Sigmoid colon (tissue), 7 donors: ENCODE data around the gene TSPAN5. TPM values are rescaled to one million over a fixed set of nuclear protein-coding genes. Genes with fewer than 3 reads are reported as not detected.

Experiments used
- DNase-seq: peaks from one replicate; pipeline ENCODE4 v3.0.0-alpha.2; 2019
- H3K27ac ChIP-seq, 4 donors: fragments of 200-600 bp; sonication (generic); one replicate each; pipeline ENCODE4 v1.5.1; 2016 to 2019; ENCODE audit warnings: mild to moderate bottlenecking in 1 of 4
- H3K27me3 ChIP-seq, 3 donors: fragments of 200-600 bp; sonication (generic); one replicate each; pipeline ENCODE4 v1.5.1; 2019; ENCODE audit warnings: mild to moderate bottlenecking in 1 of 3
- H3K36me3 ChIP-seq, 4 donors: fragments of 200-600 bp; sonication (generic); one replicate each; pipeline ENCODE4 v1.5.1; 2016 to 2019
- H3K4me1 ChIP-seq, 4 donors: fragments of 200-600 bp; sonication (generic); one replicate each; pipeline ENCODE4 v1.5.1; 2017 to 2019
- H3K4me3 ChIP-seq, 4 donors: fragments of 200-600 bp; sonication (generic); one replicate each; pipeline ENCODE4 v1.5.1; 2017 to 2019; ENCODE audit warnings: mild to moderate bottlenecking in 2 of 4, moderate library complexity in 1 of 4
- H3K9me3 ChIP-seq, 4 donors: fragments of 200-600 bp in 3 of 4; sonication (generic) in 3 of 4; one replicate each; pipeline versions ENCODE4 v1.5.1 to v1.6.1; 2013 to 2019
- EP300 ChIP-seq, 4 donors: sonication (generic); formaldehyde crosslinking; IDR thresholded peaks; one replicate each; pipeline ENCODE4 v1.6.1; 2017; ENCODE audit warnings: antibody characterized with exemption in 4 of 4
- POLR2A ChIP-seq, 2 donors: fragments of 450-650 bp; IDR thresholded peaks; one replicate each; pipeline ENCODE4 v1.6.1; 2016; ENCODE audit warnings: antibody characterized with exemption in 2 of 2, mild to moderate bottlenecking in 2 of 2, moderate library complexity in 2 of 2
- POLR2AphosphoS5 ChIP-seq, 4 donors: sonication (generic); formaldehyde crosslinking; IDR thresholded peaks; one replicate each; pipeline ENCODE4 v1.6.1; 2017; ENCODE audit warnings: antibody characterized with exemption in 4 of 4
- WGBS, 2 donors: extraction: QIAGEN DNeasy Blood & Tissue Kit; methylation state at CpG; one replicate each; pipeline ENCODE4 v1.1.7; 2013; 5-methylcytosine and 5-hydroxymethylcytosine counted together
- intact Hi-C: fragments of 100-400 bp; cut with DNase I; formaldehyde crosslinking; loops from one replicate; pipeline ENCODE4 v1.15.1; 2023
- polyA plus RNA-seq, 3 donors: library from polyadenylated mRNA; stranded (reverse); fragments of 200-250 nt; gene quantifications; one replicate each; pipeline ENCODE4 v1.2.3, GENCODE V29; 2013
- total RNA-seq, 4 donors: library from RNA; depleted of rRNA; stranded (reverse); fragments of >200 nt; gene quantifications; one replicate each; pipeline ENCODE4 v1.1.0, GENCODE V29; 2016
- TF ChIP-seq, protein P1 (sequence below), 4 experiments: fragments of 450-650 bp in 3 of 4; fragments of 200-600 bp in 1 of 4; IDR thresholded peaks; one replicate each; pipeline ENCODE4 v1.5.1; 2016 to 2019; ENCODE audit warnings: antibody characterized with exemption in 4 of 4, mild to moderate bottlenecking in 3 of 4, moderate library complexity in 2 of 4
- donor health status: healthy with polysubstance abuse.
- donor health status: Bipolar disorder and iron deficiency.
- donor health status: healthy.

The TSPAN5 gene
- total and polyA plus RNA-seq, 7 donors, result 1.2 to 18.6 (median 11.2) TPM

- H3K27me3 ChIP-seq, result no peaks in the 10 kb centered on the region
- H3K4me1 ChIP-seq, result peaks cover 0 to 17% (median 8%) of the 10 kb centered on the region in 4 donors
- DNase-seq, result no peak
- TF ChIP-seq POLR2A (IDR thresholded peaks at IDR 0.05) (no peak), EP300 (IDR thresholded peaks at IDR 0.05) (no peak), POLR2AphosphoS5 (IDR thresholded peaks at IDR 0.05) (no peak)
- TF ChIP-seq, protein P1, sequence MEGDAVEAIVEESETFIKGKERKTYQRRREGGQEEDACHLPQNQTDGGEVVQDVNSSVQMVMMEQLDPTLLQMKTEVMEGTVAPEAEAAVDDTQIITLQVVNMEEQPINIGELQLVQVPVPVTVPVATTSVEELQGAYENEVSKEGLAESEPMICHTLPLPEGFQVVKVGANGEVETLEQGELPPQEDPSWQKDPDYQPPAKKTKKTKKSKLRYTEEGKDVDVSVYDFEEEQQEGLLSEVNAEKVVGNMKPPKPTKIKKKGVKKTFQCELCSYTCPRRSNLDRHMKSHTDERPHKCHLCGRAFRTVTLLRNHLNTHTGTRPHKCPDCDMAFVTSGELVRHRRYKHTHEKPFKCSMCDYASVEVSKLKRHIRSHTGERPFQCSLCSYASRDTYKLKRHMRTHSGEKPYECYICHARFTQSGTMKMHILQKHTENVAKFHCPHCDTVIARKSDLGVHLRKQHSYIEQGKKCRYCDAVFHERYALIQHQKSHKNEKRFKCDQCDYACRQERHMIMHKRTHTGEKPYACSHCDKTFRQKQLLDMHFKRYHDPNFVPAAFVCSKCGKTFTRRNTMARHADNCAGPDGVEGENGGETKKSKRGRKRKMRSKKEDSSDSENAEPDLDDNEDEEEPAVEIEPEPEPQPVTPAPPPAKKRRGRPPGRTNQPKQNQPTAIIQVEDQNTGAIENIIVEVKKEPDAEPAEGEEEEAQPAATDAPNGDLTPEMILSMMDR (IDR thresholded peaks at IDR 0.05), result no peak
- no peak overlapping the region for H3K4me3 ChIP-seq
- H3K36me3 ChIP-seq, result no peaks in the 10 kb centered on the region
- 94 to 97% methylated on average over 3 of the region's 3 CpGs for WGBS, 2 donors
- no peak overlapping the region for H3K27ac ChIP-seq
- intact Hi-C loops, result no loop called here
- no peaks in the 10 kb centered on the region for H3K9me3 ChIP-seq
Measured at GRCh38 chr4:98646422-98646821, 12.0 kb downstream of the TSPAN5 start.

DNA sequence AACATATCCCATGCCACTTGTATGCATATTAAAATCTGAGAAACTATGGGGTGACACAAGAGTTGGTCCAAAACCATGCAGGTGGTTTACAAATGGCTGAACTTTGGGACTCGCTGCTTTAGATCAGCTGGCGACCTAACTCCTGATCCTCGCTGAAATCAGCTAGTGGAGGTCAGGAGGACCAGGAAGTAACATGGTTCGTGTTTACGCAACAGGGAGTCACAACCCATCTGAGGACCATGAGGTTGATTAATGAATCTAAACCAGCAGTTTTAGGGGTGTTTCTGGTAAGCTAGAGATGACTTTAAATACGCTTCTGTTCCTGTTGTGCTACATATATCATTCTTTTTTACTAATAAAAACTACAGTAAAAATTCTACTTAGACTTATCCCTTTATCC is 12.9 kb downstream of the TSPAN5 start:
- H3K27me3 ChIP-seq, result no peaks in the 10 kb centered on the region
- TF ChIP-seq POLR2AphosphoS5 (IDR thresholded peaks at IDR 0.05), result no peak
- TF ChIP-seq POLR2A (IDR thresholded peaks at IDR 0.05), result no peak
- no peak for TF ChIP-seq EP300 (IDR thresholded peaks at IDR 0.05)
- TF ChIP-seq, protein P1 (IDR thresholded peaks at IDR 0.05), result no peak

DNA sequence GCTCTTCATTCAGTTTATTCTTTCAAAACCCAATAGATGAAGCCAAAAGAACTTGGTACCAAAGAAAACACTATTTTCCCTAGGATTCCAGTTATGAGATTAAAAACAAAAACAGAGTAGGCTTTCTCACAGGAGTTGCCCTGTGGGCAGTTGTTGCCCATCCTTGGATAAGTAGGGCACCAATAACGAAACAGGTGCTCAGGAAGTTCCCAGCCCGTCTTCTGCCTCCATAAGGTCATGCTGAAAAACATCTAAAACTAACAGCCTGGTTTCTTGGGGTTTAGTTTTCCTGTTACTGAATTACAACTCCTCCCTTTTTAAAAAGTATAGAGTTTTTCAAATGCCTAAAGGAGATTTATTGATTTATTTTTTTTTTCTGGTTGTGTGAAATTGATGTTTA is 14.7 kb downstream of the TSPAN5 start:
- TF ChIP-seq POLR2A (IDR thresholded peaks at IDR 0.05) (no peak), POLR2AphosphoS5 (IDR thresholded peaks at IDR 0.05) (no peak)
- Histone ChIP-seq H3K4me3 (no peak overlapping the region), H3K36me3 (no peaks in the 10 kb centered on the region), H3K27me3 (no peaks in the 10 kb centered on the region), H3K4me1 (peaks cover 0 to 22% (median 8%) of the 10 kb centered on the region in 4 donors), H3K9me3 (no peaks in the 10 kb centered on the region), H3K27ac (no peak overlapping the region)
- intact Hi-C loops, result no loop called here
- 63 to 72% methylated on average over 2 of the region's 2 CpGs for WGBS, 2 donors
- DNase-seq, result no peak

More for the DNA sequence above, 12.9 kb downstream of the TSPAN5 start:
- Histone ChIP-seq H3K27ac (no peak overlapping the region), H3K4me3 (no peak overlapping the region), H3K36me3 (no peaks in the 10 kb centered on the region), H3K9me3 (no peaks in the 10 kb centered on the region), H3K4me1 (peaks cover 0 to 17% (median 8%) of the 10 kb centered on the region in 4 donors)
- no peak for DNase-seq
- intact Hi-C loops, result no loop called here
- WGBS, 2 donors, result 86 to 94% methylated on average over 6 of the region's 6 CpGs

- DNase-seq, result no peak
- H3K27me3 ChIP-seq, result no peaks in the 10 kb centered on the region
- no peaks in the 10 kb centered on the region for H3K9me3 ChIP-seq
- intact Hi-C loops, result no loop called here
- H3K4me1 ChIP-seq, result peaks cover 0 to 19% (median 7%) of the 10 kb centered on the region in 4 donors
- H3K27ac ChIP-seq, result no peak overlapping the region
- no peak overlapping the region for H3K4me3 ChIP-seq
- TF ChIP-seq POLR2AphosphoS5 (IDR thresholded peaks at IDR 0.05) (no peak), EP300 (IDR thresholded peaks at IDR 0.05) (no peak), POLR2A (IDR thresholded peaks at IDR 0.05) (no peak)
- TF ChIP-seq, protein P1 (IDR thresholded peaks at IDR 0.05), result no peak
- no peaks in the 10 kb centered on the region for H3K36me3 ChIP-seq
- 13 to 62% methylated on average over 4 of the region's 4 CpGs for WGBS, 2 donors
Measured at GRCh38 chr4:98642991-98643426, 15.4 kb downstream of the TSPAN5 start.

GRCh38 chr4:98641906-98642668 is 16.3 kb downstream of the TSPAN5 start:
- H3K27ac ChIP-seq, result no peak overlapping the region
- intact Hi-C loops, result no loop called here
- no peak for DNase-seq
- H3K4me3 ChIP-seq, result no peak overlapping the region
- WGBS, 2 donors, result 87 to 91% methylated on average over 3 of the region's 3 CpGs
- no peaks in the 10 kb centered on the region for H3K9me3 ChIP-seq
- no peaks in the 10 kb centered on the region for H3K27me3 ChIP-seq
- TF ChIP-seq, protein P1 (IDR thresholded peaks at IDR 0.05), result no peak
- TF ChIP-seq EP300 (IDR thresholded peaks at IDR 0.05) (no peak), POLR2A (IDR thresholded peaks at IDR 0.05) (no peak), POLR2AphosphoS5 (IDR thresholded peaks at IDR 0.05) (no peak)
- peaks cover 0 to 11% (median 4%) of the 10 kb centered on the region in 4 donors for H3K4me1 ChIP-seq
- H3K36me3 ChIP-seq, result no peaks in the 10 kb centered on the region
